H9 (cell line): ENCODE results near the gene CEMIP2. TPM values are rescaled to one million over a fixed set of nuclear protein-coding genes. Genes with fewer than 3 reads are reported as not detected.
A peak's percentile ranks its signal among the peaks of the same experiment; 100 is the strongest.

Experiments used
- DNase-seq: peaks from one replicate; pipeline ENCODE4 v3.0.0-alpha.2; 2017
- H2AFZ ChIP-seq: one replicate; pipeline ENCODE4 v1.6.1; 2013; ENCODE audit warnings: mild to moderate bottlenecking, low read length, control low read depth, moderate library complexity
- H2AK5ac ChIP-seq: 2 replicates; pipeline ENCODE4 v1.6.1; 2013; ENCODE audit warnings: low read length, control low read depth, mixed read lengths; ENCODE audit not compliant: insufficient read length
- H2BK120ac ChIP-seq: one replicate; pipeline ENCODE4 v1.6.1; 2013; ENCODE audit warnings: low read depth, mild to moderate bottlenecking, low read length, control low read depth, inconsistent platforms; ENCODE audit not compliant: poor library complexity, severe bottlenecking
- H2BK12ac ChIP-seq: 2 replicates; pipeline ENCODE4 v1.6.1; 2013; ENCODE audit warnings: low read length, control low read depth, mixed read lengths, low read depth; ENCODE audit not compliant: insufficient read length
- H2BK15ac ChIP-seq: 2 replicates; pipeline ENCODE4 v1.6.1; 2013; ENCODE audit warnings: low read depth, low read length, control low read depth
- H2BK20ac ChIP-seq: one replicate; pipeline ENCODE4 v1.6.1; 2013; ENCODE audit warnings: low read depth, mild to moderate bottlenecking, low read length, control low read depth, inconsistent platforms; ENCODE audit not compliant: poor library complexity, severe bottlenecking
- H2BK5ac ChIP-seq: 2 replicates; pipeline ENCODE4 v1.6.1; 2013; ENCODE audit warnings: low read length, control low read depth, mixed read lengths; ENCODE audit not compliant: insufficient read length
- H3K14ac ChIP-seq: 2 replicates; pipeline ENCODE4 v1.6.1; 2013; ENCODE audit warnings: low read length, control low read depth; ENCODE audit not compliant: insufficient read depth
- H3K18ac ChIP-seq: 2 replicates; pipeline ENCODE4 v1.6.1; 2013; ENCODE audit warnings: low read depth, mild to moderate bottlenecking, mixed read lengths, low read length, control low read depth; ENCODE audit not compliant: insufficient read length
- H3K23ac ChIP-seq: 2 replicates; pipeline ENCODE4 v1.6.1; 2013; ENCODE audit warnings: low read length, control low read depth, mixed read lengths, low read depth; ENCODE audit not compliant: insufficient read length
- H3K23me2 ChIP-seq: 2 replicates; pipeline ENCODE4 v1.6.1; 2013; ENCODE audit warnings: low read depth, mild to moderate bottlenecking, mixed read lengths, low read length, control low read depth; ENCODE audit not compliant: insufficient read length, poor library complexity, severe bottlenecking
- H3K27ac ChIP-seq: 2 replicates; pipeline ENCODE4 v1.5.1; 2013; ENCODE audit warnings: low read length, control low read depth, mixed read lengths, low read depth; ENCODE audit not compliant: insufficient read length
- H3K27me3 ChIP-seq: 2 replicates; pipeline ENCODE4 v1.6.1; 2013; ENCODE audit warnings: low read length, control low read depth, inconsistent platforms; ENCODE audit not compliant: insufficient read depth
- H3K4ac ChIP-seq: 2 replicates; pipeline ENCODE4 v1.6.1; 2013; ENCODE audit warnings: low read depth, mild to moderate bottlenecking, control low read depth, inconsistent platforms, low read length, moderate library complexity
- H3K4me1 ChIP-seq: 2 replicates; pipeline ENCODE4 v1.6.1; 2013; ENCODE audit warnings: low read length, control low read depth, inconsistent platforms; ENCODE audit not compliant: insufficient read depth
- H3K4me2 ChIP-seq: 2 replicates; pipeline ENCODE4 v1.6.1; 2013; ENCODE audit warnings: low read length, control low read depth, mixed read lengths; ENCODE audit not compliant: insufficient read length, insufficient read depth
- H3K56ac ChIP-seq: 2 replicates; pipeline ENCODE4 v1.6.1; 2013; ENCODE audit warnings: low read depth, mild to moderate bottlenecking, mixed read lengths, low read length, control low read depth; ENCODE audit not compliant: insufficient read length
- H3K79me1 ChIP-seq: 2 replicates; pipeline ENCODE4 v1.6.1; 2013; ENCODE audit warnings: low read depth, mild to moderate bottlenecking, moderate library complexity, low read length, control low read depth, inconsistent platforms; ENCODE audit not compliant: insufficient read depth, poor library complexity, severe bottlenecking
- H3K79me2 ChIP-seq: 2 replicates; pipeline ENCODE4 v1.6.1; 2013; ENCODE audit warnings: low read length, control low read depth, inconsistent platforms; ENCODE audit not compliant: insufficient read depth
- H3K9ac ChIP-seq: 2 replicates; pipeline ENCODE4 v1.6.1; 2013; ENCODE audit warnings: low read length, control low read depth, mixed read lengths; ENCODE audit not compliant: insufficient read length; ENCODE audit errors: extremely low read depth
- H3K9me3 ChIP-seq: one replicate; pipeline ENCODE4 v1.6.1; 2013; ENCODE audit warnings: low read depth, low read length, inconsistent platforms; ENCODE audit not compliant: control insufficient read depth
- H3T11ph ChIP-seq: one replicate; pipeline ENCODE4 v1.6.1; 2013; ENCODE audit warnings: mild to moderate bottlenecking, low read length, control low read depth, inconsistent platforms
- H4K20me1 ChIP-seq: one replicate; pipeline ENCODE4 v1.6.1; 2013; ENCODE audit not compliant: control insufficient read depth, insufficient read length, insufficient read depth
- H4K5ac ChIP-seq: 2 replicates; pipeline ENCODE4 v1.6.1; 2013; ENCODE audit warnings: low read depth, mild to moderate bottlenecking, mixed read lengths, low read length, control low read depth; ENCODE audit not compliant: insufficient read length
- H4K8ac ChIP-seq: replicated peaks from 2 replicates; pipeline ENCODE4 v1.6.1; 2013; ENCODE audit warnings: low read length, control low read depth, mixed read lengths, low read depth; ENCODE audit not compliant: insufficient read length
- H4K91ac ChIP-seq: 2 replicates; pipeline ENCODE4 v1.6.1; 2013; ENCODE audit warnings: low read depth, mild to moderate bottlenecking, moderate library complexity, mixed read lengths, low read length, control low read depth; ENCODE audit not compliant: insufficient read length
- H3K27ac Mint-ChIP-seq, 3 experiments: 2 replicates in 2 of 3; 3 replicates in 1 of 3; pipeline ENCODE4 v1.8.0; 2020 to 2021; ENCODE audit warnings: mixed read lengths in 3 of 3, mild to moderate bottlenecking in 1 of 3, moderate library complexity in 1 of 3
- H3K27me3 Mint-ChIP-seq: 2 replicates; pipeline ENCODE4 v1.8.0; 2021; ENCODE audit warnings: low read depth, mild to moderate bottlenecking, moderate library complexity, mixed read lengths
- H3K36me3 Mint-ChIP-seq, 3 experiments: 2 replicates in 2 of 3; 3 replicates in 1 of 3; pipeline ENCODE4 v1.8.0; 2020 to 2021; ENCODE audit warnings: low read depth in 3 of 3, mixed read lengths in 3 of 3; ENCODE audit not compliant: insufficient read depth in 1 of 3
- H3K4me1 Mint-ChIP-seq, 2 experiments: 2 replicates each; pipeline ENCODE4 v1.8.0; 2020; ENCODE audit warnings: mixed read lengths in 2 of 2
- H3K4me3 Mint-ChIP-seq, 2 experiments: 2 replicates in 1 of 2; 3 replicates in 1 of 2; pipeline ENCODE4 v1.8.0; 2020 to 2021; ENCODE audit warnings: mild to moderate bottlenecking in 2 of 2, mixed read lengths in 2 of 2, moderate library complexity in 1 of 2
- H3K9me3 Mint-ChIP-seq, 2 experiments: 2 replicates in 1 of 2; 3 replicates in 1 of 2; pipeline ENCODE4 v1.8.0; 2020; ENCODE audit warnings: mild to moderate bottlenecking in 2 of 2, mixed read lengths in 2 of 2, moderate library complexity in 1 of 2
- CTCF ChIP-seq: fragments of 200-600 bp; sonication (generic); conservative IDR thresholded peaks from 3 replicates; pipeline ENCODE4 v1.8.0; 2021; ENCODE audit warnings: antibody characterized with exemption, mild to moderate bottlenecking
- WGBS: extraction: QIAGEN DNeasy Blood & Tissue Kit; methylation state at CpG from one replicate; pipeline ENCODE4 v1.1.7; 2013; ENCODE audit warnings: missing lambda C conversion rate, low lambda C conversion rate, mixed read lengths; ENCODE audit not compliant: insufficient read length; ENCODE audit errors: extremely low coverage; 5-methylcytosine and 5-hydroxymethylcytosine counted together
- total RNA-seq: library from RNA; stranded (reverse); gene quantifications from 2 replicates; pipeline ENCODE4 v1.2.1, GENCODE V29; 2021

CEMIP2 gene
- total RNA-seq, 1 experiment from 2014 or later, result 77.2 TPM

- H3K27me3 ChIP-seq, result no peaks in the 10 kb centered on the region
- no peak overlapping the region for H3K56ac ChIP-seq
- H4K5ac ChIP-seq, result no peak overlapping the region
- H3K23ac ChIP-seq, result no peak overlapping the region
- H3K9ac ChIP-seq, result no peak overlapping the region
- no peak overlapping the region for H2BK15ac ChIP-seq
- peaks cover 3% of the 10 kb centered on the region for H3K23me2 ChIP-seq
- no peak overlapping the region for H2BK20ac ChIP-seq
- H3K18ac ChIP-seq, result no peak overlapping the region
- peaks cover 12 to 23% (median 13%) of the 10 kb centered on the region in 3 experiments for H3K36me3 Mint-ChIP-seq
- H3K9me3 ChIP-seq, result no peaks in the 10 kb centered on the region
- H4K20me1 ChIP-seq, result no peaks in the 10 kb centered on the region
- H3T11ph ChIP-seq, result no peak overlapping the region
- no peak overlapping the region for H3K14ac ChIP-seq
- peaks cover 73 to 75% of the 10 kb centered on the region in 2 experiments for H3K4me1 Mint-ChIP-seq
- H3K4me3 Mint-ChIP-seq, result 0 out of 5 replicates have a peak overlapping the region, but pooled peaks of 1 of the 2 experiments have one; percentile 1
- no peak overlapping the region for H2AK5ac ChIP-seq
- WGBS, result no CpG with 5 or more reads among the region's 4 CpGs
- H3K27ac Mint-ChIP-seq, result peak overlapping the region in 2 of 3 experiments; percentile 35 to 96; a peak in 2 of 7 replicates
- DNase-seq, result no peak
- no peak overlapping the region for H2BK120ac ChIP-seq
- no peak overlapping the region for H2BK5ac ChIP-seq
- no peak overlapping the region for H4K8ac ChIP-seq
- H3K9me3 Mint-ChIP-seq, result peaks cover 0 to 2% of the 10 kb centered on the region in 2 experiments; a peak in 2 of 5 replicates
- H3K27ac ChIP-seq, result no peak overlapping the region
- peaks cover 6% of the 10 kb centered on the region for H3K79me1 ChIP-seq
- H2AFZ ChIP-seq, result no peak overlapping the region
- peaks cover 11% of the 10 kb centered on the region; the same call in 1 of the 2 replicates for H3K79me2 ChIP-seq
- no peak overlapping the region for H3K4ac ChIP-seq
- no peaks in the 10 kb centered on the region for H3K27me3 Mint-ChIP-seq
- H3K4me2 ChIP-seq, result no peak overlapping the region
- peaks cover 13% of the 10 kb centered on the region; the same call in 1 of the 2 replicates for H3K4me1 ChIP-seq
- TF ChIP-seq CTCF, result no peak
- no peak overlapping the region for H2BK12ac ChIP-seq
- no peak overlapping the region for H4K91ac ChIP-seq
Observed at GRCh38 chr9:71754151-71754550, 14.2 kb downstream of the CEMIP2 start.
